ENCODE results near the gene OR5K4. TPM values are rescaled to one million over a fixed set of nuclear protein-coding genes. Genes with fewer than 3 reads are reported as not detected.
A peak's percentile ranks its signal among the peaks of the same experiment; 100 is the strongest.

Gene OR5K4, protein sequence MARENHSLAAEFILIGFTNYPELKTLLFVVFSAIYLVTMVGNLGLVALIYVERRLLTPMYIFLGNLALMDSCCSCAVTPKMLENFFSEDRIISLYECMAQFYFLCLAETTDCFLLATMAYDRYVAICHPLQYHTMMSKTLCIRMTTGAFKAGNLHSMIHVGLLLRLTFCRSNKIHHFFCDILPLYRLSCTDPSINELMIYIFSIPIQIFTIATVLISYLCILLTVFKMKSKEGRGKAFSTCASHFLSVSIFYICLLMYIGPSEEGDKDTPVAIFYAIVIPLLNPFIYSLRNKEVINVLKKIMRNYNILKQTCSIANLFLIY
- not detected for total RNA-seq

DNA sequence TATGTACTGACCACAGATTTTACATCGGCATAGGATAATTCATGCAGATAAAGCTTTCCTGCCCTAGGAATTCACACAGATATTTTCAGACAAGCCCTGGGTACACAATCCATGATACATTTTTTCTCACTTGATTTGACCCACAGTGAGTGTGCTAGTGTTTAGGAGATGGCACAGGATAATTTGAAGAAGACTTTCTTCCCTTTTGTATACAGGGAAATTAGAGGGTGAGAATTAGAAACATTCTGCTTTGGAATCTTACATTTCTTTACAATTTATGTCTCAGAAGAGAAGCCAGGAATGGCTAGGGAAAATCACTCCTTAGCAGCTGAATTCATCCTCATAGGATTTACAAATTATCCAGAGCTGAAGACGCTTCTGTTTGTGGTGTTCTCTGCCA lies at the start of gene OR5K4:
OR5K4 (plus strand) TSS at position 301 of the 400 bp plus-strand sequence; CDS start at position 301, 0 bp downstream.
- ATAC-seq, result no peak

DNA sequence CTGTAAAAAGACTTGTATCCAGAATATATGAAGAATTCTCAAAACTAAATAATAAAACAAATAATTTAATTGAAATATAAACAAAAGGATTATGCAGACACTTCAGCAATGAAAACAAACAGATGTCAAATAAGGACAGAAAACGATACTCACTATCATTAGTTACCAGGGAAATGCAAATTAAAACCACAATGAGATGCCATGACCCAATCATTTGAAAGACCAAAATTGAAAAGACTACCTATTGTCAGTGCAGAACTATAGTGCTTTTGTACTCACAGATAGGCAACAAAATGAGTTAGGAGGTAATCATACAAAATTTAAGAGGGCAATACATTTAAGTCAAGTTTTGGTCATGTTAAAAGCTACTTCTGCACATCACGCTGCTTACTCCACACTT lies 31.6 kb upstream of the OR5K4 start:
- ATAC-seq, result no peak

DNA sequence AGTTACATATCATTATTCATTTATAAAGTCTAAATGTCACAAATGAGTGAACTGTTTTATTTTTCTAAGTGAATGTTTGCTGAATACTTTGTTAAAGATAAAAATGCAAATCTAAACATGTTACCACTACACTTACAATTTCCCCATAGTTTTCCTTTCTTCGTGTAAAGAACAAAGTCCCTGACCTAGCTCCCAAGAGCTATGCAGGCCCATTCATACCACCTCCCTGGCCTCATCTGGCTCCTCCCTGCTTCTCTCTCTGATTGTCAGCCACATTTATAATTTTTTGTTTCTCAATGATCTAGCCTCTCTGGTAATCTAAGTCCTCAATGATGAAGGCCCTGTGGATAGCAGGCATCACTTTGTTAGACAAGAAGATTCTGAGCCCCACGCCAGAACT lies 31.0 kb upstream of the OR5K4 start:
- no peak for ATAC-seq

DNA sequence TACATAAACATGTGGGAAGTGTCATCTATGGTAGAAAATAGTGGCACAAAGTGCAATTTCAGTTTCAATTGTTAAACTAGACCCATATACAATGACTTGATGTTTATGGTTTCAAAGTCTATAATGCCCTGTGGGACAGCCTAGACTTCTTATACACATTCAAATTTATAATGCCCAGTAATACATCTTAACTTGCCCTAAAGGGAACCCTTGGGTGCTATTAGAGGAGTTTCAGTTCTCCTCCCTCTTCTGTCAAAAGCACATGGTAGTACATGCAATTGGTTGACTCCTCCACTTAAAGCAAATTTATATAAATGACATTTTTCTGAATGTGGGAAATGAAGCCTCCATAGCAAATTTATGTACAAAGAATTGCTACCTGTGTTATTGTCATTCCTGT lies 30.2 kb upstream of the OR5K4 start:
- no peak for ATAC-seq

DNA sequence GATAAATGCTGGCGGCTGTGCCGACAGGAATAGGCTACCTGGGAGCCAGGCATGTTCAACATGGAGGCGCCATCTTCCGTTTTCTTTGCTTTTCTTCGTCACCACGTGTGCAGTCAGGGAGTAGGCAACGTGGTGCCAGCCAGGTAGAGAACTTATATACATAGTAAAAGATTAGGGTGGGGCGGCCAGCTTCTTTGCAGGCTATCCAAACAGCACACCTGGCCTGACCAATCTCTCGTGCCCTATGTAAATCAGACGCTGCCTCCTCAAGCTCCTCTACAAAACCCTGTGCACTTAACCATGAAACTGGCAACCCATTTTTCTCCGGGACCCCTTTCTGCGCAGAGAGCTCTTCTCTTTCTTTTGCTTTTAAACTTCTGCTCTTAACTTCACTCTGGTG lies 28.6 kb upstream of the OR5K4 start:
- peak; percentile 18 for ATAC-seq

DNA sequence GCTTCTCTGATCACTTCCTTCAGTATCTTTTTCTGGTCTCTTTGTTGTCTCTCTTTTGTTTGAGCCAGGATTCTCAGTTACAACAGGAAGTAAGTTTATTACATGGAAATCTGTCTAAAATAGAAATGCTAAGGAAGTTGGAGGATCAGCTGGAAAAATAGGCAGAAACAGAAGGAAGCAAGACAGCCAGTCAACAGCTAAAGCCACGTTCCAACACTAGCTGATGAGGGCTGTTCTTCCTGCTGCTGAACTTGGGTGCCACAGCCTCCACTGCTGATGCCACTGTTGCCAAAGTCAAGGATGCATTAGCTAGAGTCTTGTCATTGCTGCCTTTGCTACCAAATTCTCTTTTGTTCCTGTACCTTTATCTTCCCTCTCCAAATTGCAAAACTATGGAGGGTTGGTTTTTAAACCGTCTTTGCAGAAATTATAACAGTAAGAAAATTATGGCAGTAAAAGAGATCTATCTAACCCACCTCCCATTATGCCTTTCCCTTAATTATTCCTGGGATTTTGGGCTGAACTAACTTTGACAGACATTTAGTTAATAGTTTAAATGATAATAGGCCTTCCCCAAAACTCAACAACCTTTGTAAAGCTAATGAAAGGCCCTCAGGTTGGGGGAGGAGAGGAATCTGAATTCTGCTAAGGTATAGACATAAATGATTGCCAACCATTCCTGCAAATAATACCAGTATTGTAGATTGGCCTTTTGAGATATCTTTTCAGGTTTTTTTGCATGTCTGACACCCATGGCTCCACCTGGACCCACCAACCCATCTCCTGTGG lies 27.4 kb upstream of the OR5K4 start:
- ATAC-seq, result no peak

DNA sequence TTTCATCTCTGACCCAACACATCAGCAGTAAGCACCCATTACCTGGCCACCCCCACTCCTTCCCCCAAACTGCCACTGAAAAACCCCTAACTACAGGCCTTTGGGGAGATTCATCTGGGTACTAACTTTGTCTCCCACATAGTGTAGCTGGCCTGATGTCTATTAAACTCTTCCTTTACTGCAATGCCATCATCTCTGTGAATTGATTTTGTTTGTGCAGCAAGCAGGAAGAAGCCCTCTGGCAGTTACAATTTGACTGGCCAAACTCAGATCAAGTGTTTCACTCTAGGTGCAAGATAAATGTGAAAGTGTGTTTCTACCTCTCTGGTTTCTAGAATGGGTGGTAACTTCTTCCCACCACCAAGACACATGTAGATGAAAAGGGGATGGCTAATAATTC lies 26.7 kb upstream of the OR5K4 start:
- no peak for ATAC-seq

DNA sequence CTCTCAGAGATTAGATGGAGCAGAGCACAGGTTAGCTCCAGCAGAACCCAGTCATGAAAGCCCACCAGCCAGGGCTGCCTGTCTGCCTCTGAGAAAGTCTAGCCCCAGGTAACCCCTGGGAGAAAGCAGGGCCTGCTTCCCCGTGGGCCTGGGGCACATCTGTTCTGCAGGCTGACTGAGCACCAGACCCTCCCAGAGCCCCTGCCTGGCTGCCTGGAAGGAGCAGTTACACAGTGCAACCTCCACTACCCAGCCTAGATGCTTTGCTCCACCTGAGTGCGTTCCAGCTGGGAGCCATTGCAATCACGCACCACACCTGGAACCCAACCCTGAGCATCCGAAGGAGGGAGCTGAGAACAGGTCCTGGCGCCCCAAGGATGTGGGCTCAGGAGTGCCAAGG lies 24.7 kb upstream of the OR5K4 start:
- ATAC-seq, result no peak

DNA sequence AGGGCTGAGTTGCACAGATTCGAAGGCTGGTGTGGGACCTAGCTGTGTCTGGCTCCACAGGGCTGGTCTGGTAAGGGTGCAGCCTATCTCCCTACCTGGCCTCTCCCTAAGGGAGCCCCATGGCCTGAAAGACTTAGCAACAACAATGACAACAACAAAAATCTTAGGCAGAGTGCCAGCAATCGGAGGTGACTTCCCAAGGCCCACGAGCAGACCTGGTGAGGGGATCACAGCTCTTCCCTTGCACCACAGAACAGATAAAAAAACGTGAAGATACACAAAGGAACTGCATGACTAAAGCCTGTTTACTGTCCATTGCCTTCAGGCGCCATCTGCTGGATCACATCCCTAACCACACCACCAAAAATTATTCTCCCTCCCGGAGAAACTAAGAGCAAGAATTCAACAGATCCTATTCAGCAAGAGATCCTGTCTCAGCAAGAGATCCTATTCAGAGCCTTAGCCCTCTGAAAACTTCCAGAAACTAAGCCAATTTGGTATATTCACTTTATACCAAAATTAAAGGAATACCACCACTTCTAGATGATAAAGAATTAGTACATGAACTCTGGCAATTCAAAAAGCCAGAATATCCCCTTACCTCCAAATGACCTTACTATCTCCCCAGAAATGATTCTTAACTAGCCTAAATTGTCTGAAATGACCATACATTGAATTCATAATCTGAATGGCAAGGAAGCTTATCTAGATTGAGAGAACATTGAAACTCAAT lies 24.1 kb upstream of the OR5K4 start:
- ATAC-seq, result peak; percentile 72

DNA sequence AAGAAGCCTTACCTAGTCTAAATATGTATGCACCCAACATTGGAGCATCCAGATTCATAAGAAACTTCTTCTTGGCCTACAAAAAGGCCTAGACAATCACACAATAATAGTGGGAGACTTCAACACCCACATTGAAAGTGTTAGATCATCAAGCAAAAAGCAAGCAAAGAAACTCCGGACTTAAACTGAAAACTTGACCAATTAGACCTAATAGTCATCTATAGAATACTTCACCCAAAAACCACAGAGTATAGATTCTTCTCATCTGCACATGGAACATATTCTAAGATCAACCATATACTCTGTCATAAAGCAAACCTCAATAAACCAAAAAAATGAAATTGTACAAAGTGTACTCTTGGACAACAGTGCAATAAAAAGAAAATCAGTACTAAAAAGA lies 22.3 kb upstream of the OR5K4 start:
- no peak for ATAC-seq

DNA sequence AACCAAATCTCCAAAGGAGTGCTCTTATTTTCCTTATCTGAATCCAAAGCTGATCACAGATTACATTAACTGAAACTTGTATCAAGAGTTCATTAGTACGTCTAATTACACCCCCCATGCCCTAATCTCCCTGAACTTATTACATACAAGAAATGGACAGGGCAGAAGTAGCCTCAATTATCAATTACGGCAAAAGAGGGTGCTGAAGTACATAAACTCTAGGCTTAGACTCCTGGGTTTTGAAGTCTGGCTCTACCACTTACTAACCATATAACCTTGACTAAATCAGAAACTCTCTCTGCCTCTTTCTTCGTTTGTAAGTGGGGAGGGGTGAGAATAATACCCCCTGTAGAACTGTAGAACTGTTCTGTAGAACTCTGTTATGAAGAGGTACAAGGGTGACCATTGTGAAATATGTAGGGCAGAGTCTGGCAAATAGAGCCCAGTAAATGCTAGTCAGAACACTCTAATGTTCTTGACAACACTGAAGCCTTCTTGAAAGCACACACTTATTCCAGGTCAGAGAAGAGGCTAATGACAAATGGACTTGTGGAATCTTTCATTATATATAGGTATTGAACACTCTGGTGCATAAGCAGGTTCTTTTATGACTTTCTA lies 19.6 kb upstream of the OR5K4 start:
- no peak for ATAC-seq

DNA sequence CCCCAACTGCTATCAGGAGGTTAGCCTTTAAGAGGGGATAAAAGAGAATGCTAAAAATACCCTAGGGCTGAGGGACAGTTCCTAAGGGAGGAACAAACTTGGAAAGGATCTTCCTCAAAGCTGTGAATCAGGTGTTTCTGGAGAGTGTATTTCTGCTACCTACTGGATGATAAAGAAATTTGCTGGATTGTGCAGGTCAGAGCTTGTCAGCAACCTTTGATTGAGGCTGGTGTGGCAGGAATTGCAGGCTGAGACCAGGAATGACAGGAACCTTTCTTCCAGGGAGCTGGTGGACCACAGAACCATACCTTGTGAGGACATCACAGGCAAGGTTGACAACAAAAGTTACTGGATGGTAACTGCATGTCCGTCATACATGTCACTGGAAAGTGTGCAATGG lies 14.6 kb upstream of the OR5K4 start:
- no peak for ATAC-seq

DNA sequence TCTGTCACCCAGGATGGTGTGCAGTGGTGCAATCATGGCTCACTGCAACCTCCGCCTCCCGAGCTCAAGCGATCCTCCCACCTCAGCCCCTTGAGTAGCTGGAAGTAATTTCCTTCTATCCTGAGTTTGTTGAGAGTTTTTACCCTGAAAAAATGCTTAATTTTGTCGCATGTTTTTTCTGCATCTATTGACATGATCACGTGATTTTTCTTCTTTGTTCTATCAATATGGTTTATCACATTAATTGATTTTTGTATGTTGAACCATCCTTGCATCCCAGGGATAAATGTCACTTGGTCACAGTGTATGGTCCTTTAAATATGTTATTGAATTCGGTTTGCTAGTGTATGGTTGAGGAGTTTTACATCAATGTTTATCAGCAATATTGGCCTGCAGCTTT lies 11.9 kb upstream of the OR5K4 start:
- no peak for ATAC-seq

DNA sequence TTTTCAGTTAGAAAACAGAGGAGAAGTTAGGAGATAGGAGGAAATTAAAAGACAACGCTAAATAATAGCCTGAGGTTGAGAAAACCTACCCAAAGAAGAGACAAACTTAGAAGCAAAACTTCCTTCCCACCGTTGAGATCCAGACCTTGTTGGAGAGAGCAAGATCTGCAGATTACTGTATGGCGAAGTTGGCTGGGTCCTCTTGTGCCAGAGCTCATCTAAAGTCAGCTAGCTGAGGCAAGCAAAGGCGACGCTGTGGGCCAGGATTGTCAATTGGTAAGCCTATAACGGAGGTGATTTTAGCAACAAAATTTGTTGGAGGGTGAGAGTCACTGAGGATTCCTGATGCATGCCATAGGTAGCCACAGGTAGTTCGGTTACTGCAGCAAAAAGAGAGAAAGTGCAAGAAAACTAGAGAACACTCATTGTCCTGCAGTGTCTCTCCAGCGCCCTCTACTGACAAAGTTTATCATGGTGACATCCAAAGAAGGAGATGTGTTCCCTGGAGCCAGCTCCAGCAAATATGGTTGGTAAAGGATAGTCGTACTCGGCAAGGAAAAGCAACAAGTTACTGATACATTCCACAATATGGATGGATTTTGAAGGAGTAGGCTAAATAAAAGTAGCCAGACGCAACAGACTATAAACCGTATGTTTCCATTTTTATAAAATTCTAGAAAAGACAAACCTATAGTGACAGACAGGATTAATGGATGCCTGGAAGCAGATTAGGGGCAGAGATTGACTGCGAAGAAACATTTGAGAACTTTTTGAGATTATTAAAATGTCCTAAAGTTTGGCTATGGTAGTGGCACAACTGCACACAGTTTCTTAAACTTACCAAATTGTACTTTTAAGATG lies 9.8 kb upstream of the OR5K4 start:
- ATAC-seq, result no peak

DNA sequence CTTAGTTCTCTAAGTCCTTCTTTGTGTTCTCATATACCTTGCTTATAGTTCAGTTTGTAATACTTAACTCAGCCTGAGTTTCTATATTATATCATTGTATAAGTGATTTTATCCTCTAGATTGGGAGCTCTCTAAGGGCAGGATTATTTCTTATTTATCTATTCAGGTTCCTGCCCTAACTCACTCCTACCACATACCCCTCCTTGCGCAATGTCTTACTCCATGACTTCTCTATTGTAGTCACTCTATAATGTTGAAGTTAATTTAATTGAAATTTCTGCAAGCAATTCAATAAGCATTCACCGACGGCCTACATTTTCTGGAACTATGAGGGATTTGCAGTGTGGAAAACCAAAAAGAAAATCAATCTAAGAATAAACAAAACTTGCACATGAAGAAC lies 3.6 kb upstream of the OR5K4 start:
- ATAC-seq, result no peak

DNA sequence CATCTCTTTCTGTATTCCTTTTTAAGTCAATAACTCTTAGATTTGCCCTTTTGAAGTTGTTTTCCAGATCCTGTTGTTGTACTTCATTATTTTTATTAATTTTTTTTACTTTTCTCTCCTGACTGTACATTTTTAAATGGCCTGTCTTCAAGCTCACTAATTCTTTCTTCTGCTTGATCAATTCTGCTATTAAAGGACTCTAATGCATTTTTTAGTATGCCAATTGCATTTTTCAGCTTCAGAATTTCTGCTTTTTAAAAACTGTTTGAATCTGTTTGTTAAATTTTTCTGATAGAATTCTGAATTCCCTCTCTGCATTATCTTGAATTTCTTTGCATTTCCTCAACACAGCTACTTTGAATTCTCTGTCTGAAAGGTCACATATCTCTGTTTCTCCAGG lies 5.6 kb downstream of the OR5K4 start:
- no peak for ATAC-seq

DNA sequence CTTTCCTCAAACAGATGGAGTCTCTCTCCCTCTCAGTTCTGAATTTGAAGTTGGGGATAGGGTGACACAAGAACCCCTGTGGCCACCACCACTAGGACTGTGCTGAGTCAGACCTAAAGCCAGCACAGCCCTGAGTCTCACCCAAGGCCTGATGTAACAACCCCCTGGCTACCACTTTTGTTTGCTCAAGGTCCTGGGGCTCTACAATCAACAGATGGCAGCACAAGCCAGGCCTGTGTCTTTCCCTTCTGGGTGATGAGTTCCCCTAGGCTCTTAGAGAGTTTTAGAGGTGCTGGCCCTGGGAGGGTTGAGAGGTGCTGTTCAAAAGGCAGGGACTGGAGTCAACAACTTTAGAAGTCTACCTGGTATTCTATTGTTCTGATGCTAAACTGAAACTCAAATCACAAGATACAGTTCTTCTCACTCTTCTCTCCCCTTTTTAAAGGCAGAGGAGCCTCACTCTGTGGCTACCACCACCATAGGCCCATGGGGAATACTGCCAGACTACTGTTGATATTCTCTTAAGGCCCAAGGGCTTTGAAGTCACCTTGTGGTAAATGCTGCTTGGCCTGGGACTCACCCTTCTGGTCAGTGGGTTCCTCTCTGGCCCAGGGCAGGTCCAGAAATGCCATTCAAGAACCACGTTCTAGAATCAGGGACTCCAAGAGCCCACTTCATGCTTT lies 6.5 kb downstream of the OR5K4 start:
- ATAC-seq, result peak; percentile 96

DNA sequence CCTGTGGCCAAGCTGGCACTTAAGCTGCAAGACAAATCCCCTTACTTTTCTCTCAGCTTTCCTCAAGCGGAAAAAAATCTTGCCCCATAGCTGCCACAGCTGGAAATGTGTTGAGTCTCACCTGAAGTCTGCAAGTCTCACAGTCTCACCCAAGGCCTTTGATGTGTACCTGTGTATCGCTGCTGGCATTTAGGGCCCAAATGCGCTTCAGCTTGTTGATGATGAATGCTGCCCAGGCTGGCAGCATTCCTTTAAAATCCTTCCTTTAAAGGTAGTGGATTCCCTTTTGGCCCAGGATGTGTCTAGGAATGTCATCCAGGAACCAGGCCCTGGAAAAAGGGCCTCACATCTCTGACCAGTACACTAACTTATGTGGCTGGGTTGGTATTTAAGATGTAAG lies 7.0 kb downstream of the OR5K4 start:
- ATAC-seq, result peak; percentile 62

DNA sequence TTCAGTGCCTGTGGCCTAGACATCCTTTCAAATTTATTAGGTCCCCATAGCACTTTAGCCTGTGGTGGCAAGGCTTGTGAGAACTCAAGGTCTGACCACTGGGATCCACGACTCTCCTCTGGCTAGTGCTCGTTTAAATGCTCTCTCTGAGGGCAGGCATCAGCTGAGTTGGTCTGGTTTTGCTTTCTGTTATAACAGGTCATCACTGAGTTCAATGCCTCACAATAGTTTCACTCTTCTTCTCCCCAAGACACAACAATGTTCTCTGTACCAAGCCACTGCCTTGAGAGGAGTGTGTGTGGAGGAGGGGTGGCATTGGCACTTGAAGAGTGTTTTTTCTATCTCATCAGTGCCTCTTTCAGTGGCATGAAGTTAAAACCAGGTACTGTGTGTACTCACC lies 7.6 kb downstream of the OR5K4 start:
- no peak for ATAC-seq

DNA sequence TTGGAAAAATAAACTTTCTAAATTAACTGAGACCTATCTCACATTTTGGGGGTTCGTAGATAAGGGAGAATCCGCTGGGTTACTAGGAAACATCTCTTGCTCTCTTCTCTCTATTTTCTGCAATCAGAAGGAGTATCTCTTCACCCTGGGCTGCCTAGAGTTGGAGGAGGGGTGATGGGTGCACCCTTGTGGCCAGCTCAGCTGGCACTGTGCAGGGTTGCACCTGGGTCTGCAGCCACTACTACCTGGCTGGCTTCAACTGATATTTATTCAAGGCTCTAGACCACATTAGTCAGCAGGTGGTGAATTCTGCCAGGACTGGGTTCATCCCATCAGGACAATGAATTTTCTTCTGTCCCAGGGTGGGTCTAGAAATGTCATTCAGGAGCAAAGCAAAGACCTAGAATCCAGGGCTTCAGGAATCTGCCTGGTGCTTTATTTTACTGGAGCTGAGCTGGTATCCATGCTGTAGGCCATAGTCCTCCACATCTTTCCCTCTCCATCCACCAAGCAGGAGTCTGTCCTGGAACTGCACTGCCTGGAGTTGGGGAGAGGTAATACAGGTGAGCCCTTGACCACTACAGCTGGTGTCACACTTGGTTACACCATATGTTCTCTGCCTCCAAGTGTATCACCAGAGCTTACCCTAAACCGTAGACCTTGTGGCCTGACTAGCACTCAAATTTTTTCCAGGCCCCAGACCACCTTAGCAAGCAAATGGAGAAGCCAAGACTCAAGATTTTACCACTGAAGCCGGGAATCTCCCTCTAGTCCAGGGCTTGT lies 14.0 kb downstream of the OR5K4 start:
- ATAC-seq, result no peak

DNA sequence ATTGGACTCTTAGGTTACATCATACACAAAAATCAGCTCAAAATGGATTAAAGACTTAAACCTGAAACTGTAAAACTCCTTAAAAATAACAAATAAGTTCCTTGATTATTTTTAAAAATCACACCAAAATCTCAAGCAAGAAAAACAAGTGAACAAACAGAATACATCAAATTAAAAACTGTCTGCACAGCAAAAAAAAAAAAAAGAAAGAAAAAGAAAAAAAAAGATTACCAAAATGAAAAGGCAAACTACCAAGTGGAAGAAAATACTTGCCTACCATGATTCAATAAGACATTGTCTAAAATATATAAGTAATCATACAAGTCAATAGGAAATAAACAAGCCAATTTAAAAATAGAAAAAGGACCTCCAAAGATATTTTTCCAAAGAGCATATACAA lies 17.5 kb downstream of the OR5K4 start:
- ATAC-seq, result no peak

All from esophagus mucosa (tissue), 1 donor.